ENCODE results near the gene CSTF2T. TPM values are rescaled to one million over a fixed set of nuclear protein-coding genes. Genes with fewer than 3 reads are reported as not detected.

Gene CSTF2T
- total and polyA plus RNA-seq, 3 donors from 2014 or later: 15.6 to 21.8 (median 19.0) TPM

DNA sequence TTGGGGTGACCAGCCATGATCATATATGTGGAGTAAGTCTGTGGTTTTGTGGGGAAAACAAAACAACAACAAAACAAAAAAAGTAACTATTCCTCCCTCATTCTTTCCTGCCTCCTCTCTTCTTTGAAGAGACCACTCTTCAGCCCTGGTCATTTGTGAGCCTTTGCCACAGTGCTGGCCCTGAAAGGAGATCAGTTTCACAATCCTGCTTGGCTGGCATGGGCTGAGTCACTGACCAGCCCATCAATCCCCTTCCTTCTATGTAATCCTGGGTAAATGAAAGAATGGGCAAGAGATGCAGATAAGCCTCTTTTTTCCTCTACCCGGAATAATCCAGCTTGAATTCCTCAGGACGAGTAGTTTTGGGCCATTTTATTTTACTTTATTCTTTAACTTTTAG is 13.6 kb downstream of the CSTF2T start:
- intact Hi-C loops (cut with DNase I; ENCODE audit: low total_unique reads): no loop called here
- no peak for TF ChIP-seq POLR2A (IDR thresholded peaks at IDR 0.05)
- TF ChIP-seq, protein P1, sequence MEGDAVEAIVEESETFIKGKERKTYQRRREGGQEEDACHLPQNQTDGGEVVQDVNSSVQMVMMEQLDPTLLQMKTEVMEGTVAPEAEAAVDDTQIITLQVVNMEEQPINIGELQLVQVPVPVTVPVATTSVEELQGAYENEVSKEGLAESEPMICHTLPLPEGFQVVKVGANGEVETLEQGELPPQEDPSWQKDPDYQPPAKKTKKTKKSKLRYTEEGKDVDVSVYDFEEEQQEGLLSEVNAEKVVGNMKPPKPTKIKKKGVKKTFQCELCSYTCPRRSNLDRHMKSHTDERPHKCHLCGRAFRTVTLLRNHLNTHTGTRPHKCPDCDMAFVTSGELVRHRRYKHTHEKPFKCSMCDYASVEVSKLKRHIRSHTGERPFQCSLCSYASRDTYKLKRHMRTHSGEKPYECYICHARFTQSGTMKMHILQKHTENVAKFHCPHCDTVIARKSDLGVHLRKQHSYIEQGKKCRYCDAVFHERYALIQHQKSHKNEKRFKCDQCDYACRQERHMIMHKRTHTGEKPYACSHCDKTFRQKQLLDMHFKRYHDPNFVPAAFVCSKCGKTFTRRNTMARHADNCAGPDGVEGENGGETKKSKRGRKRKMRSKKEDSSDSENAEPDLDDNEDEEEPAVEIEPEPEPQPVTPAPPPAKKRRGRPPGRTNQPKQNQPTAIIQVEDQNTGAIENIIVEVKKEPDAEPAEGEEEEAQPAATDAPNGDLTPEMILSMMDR (IDR thresholded peaks at IDR 0.05): no peak
- Histone ChIP-seq H3K4me1 (no peaks in the 10 kb centered on the region), H3K27ac (no peak overlapping the region), H3K9me3 (no peaks in the 10 kb centered on the region), H3K4me3 (no peak overlapping the region), H3K36me3 (ENCODE audit: low read depth, missing control alignments) (no peaks in the 10 kb centered on the region), H3K27me3 (no peaks in the 10 kb centered on the region)
- no peak for DNase-seq
- 92 to 94% methylated on average over 2 of the region's 2 CpGs for WGBS, 2 donors

DNA sequence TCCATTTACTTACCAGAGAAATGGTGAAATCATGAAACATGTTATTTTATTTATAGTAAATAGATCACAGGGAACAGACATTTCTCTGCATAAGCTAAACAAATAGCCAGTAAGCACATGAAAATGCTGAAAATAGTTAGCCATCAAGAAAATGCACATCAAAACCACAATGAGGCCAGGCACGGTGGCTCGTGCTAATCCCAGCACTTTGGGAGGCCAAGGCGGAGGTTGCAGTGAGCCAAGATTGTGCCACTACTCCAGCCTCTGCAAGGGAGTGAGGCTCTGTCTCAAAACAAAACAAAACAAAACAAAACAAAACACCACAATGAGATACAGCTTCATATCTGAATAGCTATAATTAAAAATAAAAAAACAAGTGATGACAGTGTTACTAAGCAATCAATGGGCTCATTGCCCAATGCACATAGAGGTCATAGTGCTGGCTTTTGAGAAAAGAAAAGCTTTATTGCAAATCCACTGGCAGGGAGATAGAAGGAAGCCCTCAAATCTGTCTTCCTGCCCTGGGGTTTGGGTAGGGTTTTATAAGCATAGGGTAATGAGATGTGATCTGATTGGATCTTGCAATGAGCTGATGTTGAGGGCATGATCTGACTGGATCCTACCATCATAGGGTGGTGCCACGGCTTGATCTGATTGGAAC is 16.2 kb downstream of the CSTF2T start:
- Histone ChIP-seq H3K27me3 (no peaks in the 10 kb centered on the region), H3K4me1 (no peaks in the 10 kb centered on the region), H3K36me3 (ENCODE audit: low read depth, missing control alignments) (no peaks in the 10 kb centered on the region), H3K9me3 (no peaks in the 10 kb centered on the region), H3K27ac (no peak overlapping the region), H3K4me3 (no peak overlapping the region)
- 69 to 76% methylated on average over 4 of the region's 4 CpGs for WGBS, 2 donors
- no peak for TF ChIP-seq POLR2A (IDR thresholded peaks at IDR 0.05)
- TF ChIP-seq, protein P1 (IDR thresholded peaks at IDR 0.05): no peak
- intact Hi-C loops (cut with DNase I; ENCODE audit: low total_unique reads): no loop called here
- DNase-seq: no peak

DNA sequence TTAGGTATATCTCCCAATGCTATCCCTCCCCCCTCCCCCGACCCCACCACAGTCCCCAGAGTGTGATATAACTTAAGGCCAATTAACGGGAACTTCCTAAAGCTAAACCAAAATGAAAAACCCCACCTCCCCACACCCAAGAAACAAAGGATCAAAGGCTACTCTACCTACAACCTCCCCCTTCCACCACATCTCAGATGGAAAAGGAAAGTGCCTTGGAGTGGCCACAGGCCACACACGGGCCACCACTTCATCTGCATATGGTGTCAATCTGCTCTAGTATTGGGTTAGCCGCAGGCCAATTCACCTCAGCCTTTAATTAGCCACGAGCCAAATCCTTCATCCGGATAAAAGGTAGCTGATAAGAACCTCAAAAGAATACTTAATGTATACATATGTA is 19.6 kb downstream of the CSTF2T start:
- Histone ChIP-seq H3K4me1 (no peaks in the 10 kb centered on the region), H3K27me3 (no peaks in the 10 kb centered on the region), H3K27ac (no peak overlapping the region), H3K36me3 (ENCODE audit: low read depth, missing control alignments) (no peaks in the 10 kb centered on the region), H3K4me3 (no peak overlapping the region), H3K9me3 (no peaks in the 10 kb centered on the region)
- no peak for DNase-seq
- WGBS, 2 donors: 77 to 78% methylated on average over 4 to 6 of the region's 6 CpGs
- TF ChIP-seq, protein P1 (IDR thresholded peaks at IDR 0.05): no peak
- no peak for TF ChIP-seq POLR2A (IDR thresholded peaks at IDR 0.05)
- intact Hi-C loops (cut with DNase I; ENCODE audit: low total_unique reads): no loop called here

DNA sequence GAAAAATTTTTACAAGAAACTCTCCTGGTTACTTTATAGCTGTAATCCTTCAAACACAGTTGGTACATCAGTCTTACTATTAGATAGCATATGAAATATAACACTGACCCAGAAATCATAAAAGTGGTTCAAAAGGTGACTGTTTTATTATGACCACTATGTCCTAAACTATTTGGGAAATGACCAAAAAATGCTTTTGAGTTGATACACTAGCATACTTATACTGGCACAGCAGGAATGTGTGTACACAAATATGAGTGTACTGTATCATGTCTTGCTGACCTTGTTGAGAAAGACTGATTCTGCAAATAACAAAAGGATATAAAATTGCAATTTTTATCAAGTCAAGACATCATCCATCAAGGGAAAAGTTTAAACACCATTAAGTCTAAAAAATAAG is 24.3 kb downstream of the CSTF2T start:
- Histone ChIP-seq H3K27ac (no peak overlapping the region), H3K4me3 (no peak overlapping the region), H3K4me1 (no peaks in the 10 kb centered on the region), H3K9me3 (no peaks in the 10 kb centered on the region), H3K27me3 (no peaks in the 10 kb centered on the region), H3K36me3 (ENCODE audit: low read depth, missing control alignments) (no peaks in the 10 kb centered on the region)
- no peak for TF ChIP-seq POLR2A (IDR thresholded peaks at IDR 0.05)
- DNase-seq: no peak
- intact Hi-C loops (cut with DNase I; ENCODE audit: low total_unique reads): no loop called here

DNA sequence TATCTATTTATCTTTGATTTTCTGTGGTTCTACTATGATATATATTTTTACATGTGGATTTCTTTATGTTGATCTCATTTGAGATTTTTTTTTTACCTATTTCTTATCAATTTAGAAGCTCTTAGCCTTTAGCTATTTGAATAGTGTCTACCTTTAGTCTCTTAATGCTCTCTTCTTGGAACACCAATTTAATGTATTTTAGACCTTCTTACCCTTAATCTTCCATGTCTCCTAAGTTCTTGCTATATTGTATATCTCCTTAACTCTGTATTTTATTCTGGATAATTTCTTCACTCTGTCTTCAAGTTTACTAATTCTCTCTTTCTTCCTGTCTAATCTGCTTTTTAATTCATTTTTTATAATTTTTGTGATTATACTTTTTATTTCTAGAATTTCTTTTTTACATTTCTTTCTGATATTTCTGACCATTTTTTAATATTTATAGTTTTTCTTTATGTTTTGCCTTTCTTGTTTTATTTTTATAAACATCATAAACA is 27.3 kb downstream of the CSTF2T start:
- DNase-seq: no peak
- no peaks in the 10 kb centered on the region for H3K4me1 ChIP-seq
- H3K27ac ChIP-seq: no peak overlapping the region
- H3K36me3 ChIP-seq (ENCODE audit: low read depth, missing control alignments): no peaks in the 10 kb centered on the region
- TF ChIP-seq, protein P1 (IDR thresholded peaks at IDR 0.05): no peak
- no peak for TF ChIP-seq POLR2A (IDR thresholded peaks at IDR 0.05)
- intact Hi-C loops (cut with DNase I; ENCODE audit: low total_unique reads): no loop called here
- H3K27me3 ChIP-seq: no peaks in the 10 kb centered on the region
- no peaks in the 10 kb centered on the region for H3K9me3 ChIP-seq
- H3K4me3 ChIP-seq: no peak overlapping the region

All from testis (tissue), 3 donors.